ENCODE results near the gene LRRC27. TPM values are rescaled to one million over a fixed set of nuclear protein-coding genes. Genes with fewer than 3 reads are reported as not detected.

Gene LRRC27
- total RNA-seq, 2 experiments from 2014 or later, result 5.4 to 5.8 TPM

DNA sequence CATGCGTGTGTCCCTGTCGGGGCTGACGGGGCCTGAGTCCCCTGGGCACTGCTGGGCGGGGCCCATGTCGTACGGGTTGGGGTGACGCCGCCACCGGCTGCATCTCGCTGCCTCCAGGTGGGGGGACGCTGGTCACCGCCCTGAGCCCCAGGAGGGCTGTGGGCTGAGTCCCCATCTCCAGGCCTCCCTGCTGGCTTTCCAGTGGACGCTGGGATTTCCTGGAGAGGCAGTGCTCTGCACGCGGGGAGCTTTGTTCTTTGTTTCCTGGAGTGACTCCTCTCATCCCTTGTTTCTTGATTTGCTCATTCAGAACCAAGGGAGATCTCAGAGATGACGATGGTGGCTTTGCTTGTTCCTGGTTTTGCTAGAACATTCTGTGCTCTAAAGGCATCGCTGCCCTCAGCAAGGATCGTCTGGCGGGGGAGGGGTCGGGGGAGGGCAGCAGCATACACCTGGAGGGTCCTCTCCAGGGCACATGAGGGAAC is 86.0 kb downstream of the LRRC27 start:
- no peaks in the 10 kb centered on the region for H3K36me3 Mint-ChIP-seq
- ATAC-seq, result no peak
- H3K9me3 Mint-ChIP-seq (ENCODE audit: low read depth), result no peaks in the 10 kb centered on the region
- CTCF ChIA-PET, result no interaction called here
- DNase-seq, result no peak
- H3K4me1 Mint-ChIP-seq, result peaks cover 15% of the 10 kb centered on the region
- no peaks in the 10 kb centered on the region for H3K27me3 Mint-ChIP-seq
- H3K4me3 Mint-ChIP-seq, result no peak overlapping the region
- no peak overlapping the region for H3K27ac Mint-ChIP-seq

DNA sequence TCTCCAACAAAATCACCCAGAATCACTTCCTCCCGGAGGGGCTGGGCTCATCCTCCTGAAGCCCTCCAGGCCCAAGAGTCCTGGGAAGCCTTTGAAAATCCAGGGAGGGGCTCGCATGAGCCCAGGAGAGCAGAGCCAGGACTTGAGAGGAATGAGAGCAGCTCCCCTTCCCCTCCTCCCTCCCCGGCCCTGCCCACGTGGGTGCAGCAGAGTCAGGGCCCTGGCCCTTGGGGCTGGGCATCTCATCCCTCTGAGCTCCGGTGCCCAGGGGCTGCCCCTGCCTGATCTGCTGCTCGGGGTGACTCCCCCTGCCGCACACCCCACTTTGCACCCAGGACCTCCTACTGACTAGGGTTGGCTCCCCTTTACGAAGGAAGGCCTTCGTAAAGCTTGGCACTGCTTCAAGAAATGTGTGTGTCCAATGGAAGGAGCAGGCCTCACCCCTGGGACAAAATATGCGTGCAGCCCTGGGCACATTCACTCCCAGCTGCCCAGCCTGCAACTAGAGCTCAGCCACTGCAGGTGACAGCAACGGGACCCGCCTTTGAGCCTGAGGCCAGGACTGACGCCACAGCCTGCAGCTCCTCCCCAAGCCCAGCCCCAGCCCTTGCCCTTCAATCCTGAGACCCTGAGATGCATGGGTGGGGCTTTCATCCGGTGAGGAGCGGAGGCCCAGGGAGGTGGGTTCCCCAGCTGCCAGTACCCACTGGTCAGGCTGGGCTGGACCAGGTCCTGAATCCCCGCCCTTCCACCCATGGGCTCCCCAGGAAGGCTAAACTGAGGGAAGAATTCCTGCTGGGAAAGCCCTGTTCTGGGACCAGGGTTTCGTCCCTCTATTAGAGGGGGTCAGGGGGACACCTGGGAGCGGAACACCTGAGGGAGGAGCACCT is 86.8 kb downstream of the LRRC27 start:
- Mint-ChIP-seq H3K27me3 (no peaks in the 10 kb centered on the region), H3K27ac (no peak overlapping the region), H3K4me3 (no peak overlapping the region), H3K36me3 (no peaks in the 10 kb centered on the region), H3K9me3 (ENCODE audit: low read depth) (no peaks in the 10 kb centered on the region), H3K4me1 (peaks cover 15% of the 10 kb centered on the region)
- no peak for DNase-seq
- CTCF ChIA-PET, result no interaction called here
- ATAC-seq, result no peak

- ATAC-seq (no peak), DNase-seq (no peak)
- no peak overlapping the region for H3K27ac Mint-ChIP-seq
- H3K4me1 Mint-ChIP-seq, result peaks cover 15% of the 10 kb centered on the region
- no peak overlapping the region for H3K4me3 Mint-ChIP-seq
- no peaks in the 10 kb centered on the region for H3K36me3 Mint-ChIP-seq
- no peaks in the 10 kb centered on the region for H3K27me3 Mint-ChIP-seq
- H3K9me3 Mint-ChIP-seq (ENCODE audit: low read depth), result no peaks in the 10 kb centered on the region
- CTCF ChIA-PET, result interaction anchor here (0.5 kb wide), 1 partner anchor 17 kb away, joined by 4 read pairs; no protein-coding TSS in a partner anchor
These were observed 87.8 kb downstream of the LRRC27 start for GRCh38 chr10:132419538-132420468.

DNA sequence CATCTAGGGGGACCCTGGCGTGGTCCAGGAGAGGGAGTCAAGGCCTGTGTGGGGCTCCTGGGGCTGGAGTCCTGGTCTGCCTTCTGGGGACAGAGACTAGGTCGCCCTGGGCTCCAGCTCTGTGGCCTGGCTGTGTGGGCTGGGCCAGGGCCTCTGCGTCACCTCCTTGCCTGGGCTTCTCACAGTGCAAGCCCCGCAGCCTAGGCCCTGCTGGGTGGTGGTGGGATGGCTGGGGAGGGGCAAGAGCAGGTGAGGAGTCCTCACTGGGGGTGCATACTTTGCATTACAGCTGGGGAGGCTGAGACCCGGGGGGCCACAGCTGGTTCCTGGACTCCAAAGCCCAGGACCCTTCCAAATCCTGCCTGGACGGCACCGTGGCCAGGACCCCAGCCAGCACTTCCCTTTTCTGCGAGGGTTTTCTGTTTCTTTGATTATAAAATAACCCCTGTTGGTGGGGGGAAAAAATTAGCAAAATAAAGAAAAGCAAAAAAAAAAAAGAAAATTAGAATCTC is 88.5 kb downstream of the LRRC27 start:
- CTCF ChIA-PET, result interaction anchor here (0.5 to 1.4 kb wide), 3 partner anchors 16 to 27 kb away, joined by 4 to 6 read pairs (median 4); no protein-coding TSS in a partner anchor

GRCh38 chr10:132420981-132421846 is 89.2 kb downstream of the LRRC27 start:
- peak overlapping the region; percentile 46 for H3K27ac Mint-ChIP-seq
- H3K4me3 Mint-ChIP-seq, result no peak overlapping the region
- no peaks in the 10 kb centered on the region for H3K27me3 Mint-ChIP-seq
- no peaks in the 10 kb centered on the region for H3K36me3 Mint-ChIP-seq
- ATAC-seq, result peak; percentile 77
- CTCF ChIA-PET, result interaction anchor here (0.7 to 1.4 kb wide), 3 partner anchors 22 to 26 kb away, joined by 3 to 6 read pairs (median 4); no protein-coding TSS in a partner anchor
- H3K9me3 Mint-ChIP-seq (ENCODE audit: low read depth), result no peaks in the 10 kb centered on the region
- DNase-seq, result peak; percentile 66
- peaks cover 15% of the 10 kb centered on the region for H3K4me1 Mint-ChIP-seq

More for the DNA sequence above, 88.5 kb downstream of the LRRC27 start:
- Mint-ChIP-seq H3K27ac (no peak overlapping the region), H3K27me3 (no peaks in the 10 kb centered on the region), H3K36me3 (no peaks in the 10 kb centered on the region), H3K4me3 (no peak overlapping the region), H3K9me3 (ENCODE audit: low read depth) (no peaks in the 10 kb centered on the region), H3K4me1 (peaks cover 15% of the 10 kb centered on the region)
- ATAC-seq (no peak), DNase-seq (no peak)

- H3K4me1 Mint-ChIP-seq, result peaks cover 15% of the 10 kb centered on the region
- H3K36me3 Mint-ChIP-seq, result no peaks in the 10 kb centered on the region
- H3K9me3 Mint-ChIP-seq (ENCODE audit: low read depth), result no peaks in the 10 kb centered on the region
- CTCF ChIA-PET, result interaction anchor here (1.4 to 2.3 kb wide), 3 partner anchors 22 to 25 kb away, joined by 3 to 6 read pairs (median 5); no protein-coding TSS in a partner anchor
- peak overlapping the region; percentile 46 for H3K27ac Mint-ChIP-seq
- no peak overlapping the region for H3K4me3 Mint-ChIP-seq
- no peak for ATAC-seq
- H3K27me3 Mint-ChIP-seq, result no peaks in the 10 kb centered on the region
- DNase-seq, result no peak
These were observed 90.1 kb downstream of the LRRC27 start for GRCh38 chr10:132421847-132422751.

- CTCF ChIA-PET, result interaction anchor here (1.4 to 2.3 kb wide), 2 partner anchors 20 to 26 kb away, joined by 3 to 5 read pairs; no protein-coding TSS in a partner anchor
- Mint-ChIP-seq H3K4me3 (no peak overlapping the region), H3K27ac (no peak overlapping the region)
These were observed 91.2 kb downstream of the LRRC27 start for GRCh38 chr10:132422903-132423825.

GRCh38 chr10:132423966-132424861 is 92.2 kb downstream of the LRRC27 start:
- DNase-seq (no peak), ATAC-seq (no peak)
- H3K36me3 Mint-ChIP-seq, result no peaks in the 10 kb centered on the region
- H3K4me3 Mint-ChIP-seq, result no peak overlapping the region
- CTCF ChIA-PET, result interaction anchor here (2.3 kb wide), 1 partner anchor 19 kb away, joined by 5 read pairs; no protein-coding TSS in a partner anchor
- H3K4me1 Mint-ChIP-seq, result peaks cover 15% of the 10 kb centered on the region
- no peak overlapping the region for H3K27ac Mint-ChIP-seq
- H3K9me3 Mint-ChIP-seq (ENCODE audit: low read depth), result no peaks in the 10 kb centered on the region
- no peaks in the 10 kb centered on the region for H3K27me3 Mint-ChIP-seq

More at GRCh38 chr10:132422903-132423825, 91.2 kb downstream of the LRRC27 start:
- no peak for DNase-seq
- Mint-ChIP-seq H3K9me3 (ENCODE audit: low read depth) (no peaks in the 10 kb centered on the region), H3K4me1 (peaks cover 15% of the 10 kb centered on the region), H3K36me3 (no peaks in the 10 kb centered on the region), H3K27me3 (no peaks in the 10 kb centered on the region)
- ATAC-seq, result no peak

GRCh38 chr10:132425029-132425756 is 93.2 kb downstream of the LRRC27 start:
- H3K36me3 Mint-ChIP-seq, result no peaks in the 10 kb centered on the region
- no peaks in the 10 kb centered on the region for H3K27me3 Mint-ChIP-seq
- CTCF ChIA-PET, result no interaction called here
- DNase-seq (no peak), ATAC-seq (no peak)
- no peak overlapping the region for H3K4me3 Mint-ChIP-seq
- H3K27ac Mint-ChIP-seq, result no peak overlapping the region
- H3K4me1 Mint-ChIP-seq, result peaks cover 14% of the 10 kb centered on the region
- no peaks in the 10 kb centered on the region for H3K9me3 Mint-ChIP-seq (ENCODE audit: low read depth)

- ATAC-seq, result no peak
These were observed 93.8 kb downstream of the LRRC27 start for GRCh38 chr10:132425757-132426155.

More at GRCh38 chr10:132425757-132426155, 93.8 kb downstream of the LRRC27 start:
- CTCF ChIA-PET, result no interaction called here
- Mint-ChIP-seq H3K4me1 (peaks cover 12% of the 10 kb centered on the region), H3K27ac (no peak overlapping the region), H3K9me3 (ENCODE audit: low read depth) (no peaks in the 10 kb centered on the region), H3K36me3 (no peaks in the 10 kb centered on the region), H3K27me3 (no peaks in the 10 kb centered on the region), H3K4me3 (no peak overlapping the region)
- DNase-seq, result no peak
